ENCODE results near the gene FAM210A. TPM values are rescaled to one million over a fixed set of nuclear protein-coding genes. Genes with fewer than 3 reads are reported as not detected.
"Not testable (repeated sequence)": the region's sequence is repeated elsewhere in the genome, so short reads cannot be mapped to it uniquely, and the experiment has no call there.

Gene FAM210A
- total RNA-seq, 1 experiment from 2014 or later, result 14.5 TPM

- DNase-seq (ENCODE audit: low read depth), result no peak
These were observed 22.5 kb downstream of the FAM210A start for GRCh38 chr18:13703899-13704298.

GRCh38 chr18:13700153-13700552, 26.2 kb downstream of the FAM210A start:
- no peak for DNase-seq (ENCODE audit: low read depth)

- DNase-seq (ENCODE audit: low read depth), result no peak
These were observed 29.4 kb downstream of the FAM210A start for GRCh38 chr18:13696961-13697360.

GRCh38 chr18:13695337-13695736, 31.0 kb downstream of the FAM210A start:
- not testable (repeated sequence) for DNase-seq (ENCODE audit: low read depth)

- not testable (repeated sequence) for DNase-seq (ENCODE audit: low read depth)
These were observed 36.3 kb downstream of the FAM210A start for GRCh38 chr18:13690060-13690459.

GRCh38 chr18:13688191-13689136, 37.9 kb downstream of the FAM210A start:
- no peak for DNase-seq (ENCODE audit: low read depth)

GRCh38 chr18:13684546-13684945, 41.8 kb downstream of the FAM210A start:
- no peak for DNase-seq (ENCODE audit: low read depth)

GRCh38 chr18:13681701-13682100, 44.7 kb downstream of the FAM210A start:
- no peak for DNase-seq (ENCODE audit: low read depth)

- peak; percentile 10 for DNase-seq (ENCODE audit: low read depth)
These were observed 45.7 kb downstream of the FAM210A start for GRCh38 chr18:13680612-13681011.

- DNase-seq (ENCODE audit: low read depth), result not testable (repeated sequence)
These were observed 49.0 kb downstream of the FAM210A start for GRCh38 chr18:13677350-13677749.

- no peak for DNase-seq (ENCODE audit: low read depth)
These were observed 49.9 kb downstream of the FAM210A start for GRCh38 chr18:13676471-13676870.

GRCh38 chr18:13672657-13673056, 53.7 kb downstream of the FAM210A start:
- DNase-seq (ENCODE audit: low read depth), result no peak

GRCh38 chr18:13661779-13662256, 64.5 kb downstream of the FAM210A start:
- no peak for DNase-seq (ENCODE audit: low read depth)

GRCh38 chr18:13661051-13661778, 65.1 kb downstream of the FAM210A start:
- no peak for DNase-seq (ENCODE audit: low read depth)

- no peak for DNase-seq (ENCODE audit: low read depth)
These were observed 65.8 kb downstream of the FAM210A start for GRCh38 chr18:13660510-13660909.

- DNase-seq (ENCODE audit: low read depth), result no peak
These were observed 67.7 kb downstream of the FAM210A start for GRCh38 chr18:13658436-13659204.

- DNase-seq (ENCODE audit: low read depth), result no peak
These were observed 68.4 kb downstream of the FAM210A start for GRCh38 chr18:13657974-13658373.

GRCh38 chr18:13653746-13654433, 72.5 kb downstream of the FAM210A start:
- DNase-seq (ENCODE audit: low read depth), result no peak

- DNase-seq (ENCODE audit: low read depth), result no peak
These were observed 76.7 kb downstream of the FAM210A start for GRCh38 chr18:13649397-13650390.

GRCh38 chr18:13647761-13648160, 78.6 kb downstream of the FAM210A start:
- no peak for DNase-seq (ENCODE audit: low read depth)
